ENCODE measurements around the gene ACBD4.
A peak's percentile ranks its signal among the peaks of the same experiment; 100 is the strongest.

Gene ACBD4

GRCh38 chr17:45132572-45133463, 2.7 kb upstream of the ACBD4 start:
- TF ChIP-seq CTCF (IDR thresholded peaks at IDR 0.05) = peak; percentile 79
- Histone ChIP-seq H3K4me3 (ENCODE audit: low read depth, low read length) (peak overlapping the region; percentile 91), H3K27me3 (ENCODE audit: control insufficient read depth, insufficient read depth, low read length) (no peaks in the 10 kb centered on the region), H3K9me3 (ENCODE audit: control insufficient read depth, low read length) (no peaks in the 10 kb centered on the region), H3K4me1 (peaks cover 10% of the 10 kb centered on the region), H2AFZ (peak overlapping the region; percentile 98), H3K27ac (peak overlapping the region; percentile 96), H3K9ac (peak overlapping the region; percentile 71), H3K4me2 (ENCODE audit: low read length) (peak overlapping the region; percentile 100), H3K79me2 (no peaks in the 10 kb centered on the region), H3K36me3 (ENCODE audit: control insufficient read depth, insufficient read depth, low read length) (no peaks in the 10 kb centered on the region)

- H3K4me3 ChIP-seq (ENCODE audit: low read depth, low read length) = peak overlapping the region; percentile 80
These were observed 698 bp downstream of the ACBD4 start for GRCh38 chr17:45135978-45136791.

GRCh38 chr17:45136846-45137560, 1.5 kb downstream of the ACBD4 start:
- Histone ChIP-seq H2AFZ (no peak overlapping the region), H3K9me3 (ENCODE audit: control insufficient read depth, low read length) (no peaks in the 10 kb centered on the region), H3K4me1 (peaks cover 7% of the 10 kb centered on the region), H3K27me3 (ENCODE audit: control insufficient read depth, insufficient read depth, low read length) (no peaks in the 10 kb centered on the region), H3K9ac (no peak overlapping the region), H3K4me2 (ENCODE audit: low read length) (peak overlapping the region; percentile 50), H3K79me2 (no peaks in the 10 kb centered on the region), H3K36me3 (ENCODE audit: control insufficient read depth, insufficient read depth, low read length) (no peaks in the 10 kb centered on the region), H3K27ac (no peak overlapping the region), H3K4me3 (ENCODE audit: low read depth, low read length) (no peak overlapping the region)
- TF ChIP-seq CTCF (IDR thresholded peaks at IDR 0.05) = no peak

More at GRCh38 chr17:45135978-45136791, 698 bp downstream of the ACBD4 start:
- Histone ChIP-seq H3K9ac (peak overlapping the region; percentile 1), H3K36me3 (ENCODE audit: control insufficient read depth, insufficient read depth, low read length) (no peaks in the 10 kb centered on the region), H3K27ac (peak overlapping the region; percentile 45), H3K4me1 (peaks cover 7% of the 10 kb centered on the region), H3K27me3 (ENCODE audit: control insufficient read depth, insufficient read depth, low read length) (no peaks in the 10 kb centered on the region), H3K9me3 (ENCODE audit: control insufficient read depth, low read length) (no peaks in the 10 kb centered on the region), H3K79me2 (no peaks in the 10 kb centered on the region), H2AFZ (peak overlapping the region; percentile 79), H3K4me2 (ENCODE audit: low read length) (peak overlapping the region; percentile 99)
- no peak for TF ChIP-seq CTCF (IDR thresholded peaks at IDR 0.05)

GRCh38 chr17:45137561-45138305, 2.2 kb downstream of the ACBD4 start:
- no peak for TF ChIP-seq CTCF (IDR thresholded peaks at IDR 0.05)
- no peak overlapping the region for H3K4me2 ChIP-seq (ENCODE audit: low read length)
- H3K4me3 ChIP-seq (ENCODE audit: low read depth, low read length) = no peak overlapping the region
- no peak overlapping the region for H3K9ac ChIP-seq
- no peaks in the 10 kb centered on the region for H3K27me3 ChIP-seq (ENCODE audit: control insufficient read depth, insufficient read depth, low read length)
- H3K9me3 ChIP-seq (ENCODE audit: control insufficient read depth, low read length) = no peaks in the 10 kb centered on the region
- H3K27ac ChIP-seq = no peak overlapping the region
- no peaks in the 10 kb centered on the region for H3K36me3 ChIP-seq (ENCODE audit: control insufficient read depth, insufficient read depth, low read length)
- no peak overlapping the region for H2AFZ ChIP-seq
- no peaks in the 10 kb centered on the region for H3K79me2 ChIP-seq
- peaks cover 7% of the 10 kb centered on the region for H3K4me1 ChIP-seq

Measured in parathyroid adenoma (tissue), 2 donors.